WTC11 (cell line): Measurements from ENCODE around the gene GIPC3. TPM values are rescaled to one million over a fixed set of nuclear protein-coding genes. Genes with fewer than 3 reads are reported as not detected.

ENCODE experiments used
- ATAC-seq: fragments of 200-7000 bp; cut with Tn5 transposase; 2 replicates; pipeline ENCODE4 v1.10.0; 2021; ENCODE audit warnings: mild to moderate bottlenecking, moderate library complexity
- CTCF ChIA-PET: fragments of 300-600 bp; sonication (Branson Sonifier 250); formaldehyde crosslinking; loops from one replicate; lab custom pipeline; 2021; ENCODE audit warnings: antibody characterized with exemption; lab: Charles Lee
- POLR2A ChIA-PET: fragments of 350-600 bp; sonication (Branson Sonifier 250); formaldehyde crosslinking; loops from one replicate; lab custom pipeline; 2021; ENCODE audit warnings: antibody characterized with exemption; lab: Charles Lee
- DNase-seq: peaks from one replicate; pipeline ENCODE4 v3.0.0; 2021; ENCODE audit warnings: low spot score
- H3K27ac Mint-ChIP-seq: 2 replicates; pipeline ENCODE4 v1.8.0; 2021; ENCODE audit warnings: mixed read lengths
- H3K27me3 Mint-ChIP-seq: 2 replicates; pipeline ENCODE4 v1.8.0; 2021; ENCODE audit warnings: low read depth, mild to moderate bottlenecking, moderate library complexity, mixed read lengths
- H3K36me3 Mint-ChIP-seq: 2 replicates; pipeline ENCODE4 v1.8.0; 2021; ENCODE audit warnings: mixed read lengths
- H3K4me1 Mint-ChIP-seq: 2 replicates; pipeline ENCODE4 v1.8.0; 2022; ENCODE audit warnings: mixed read lengths
- H3K4me3 Mint-ChIP-seq: 2 replicates; pipeline ENCODE4 v1.8.0; 2021; ENCODE audit warnings: mild to moderate bottlenecking, moderate library complexity, mixed read lengths
- H3K9me3 Mint-ChIP-seq: 2 replicates; pipeline ENCODE4 v1.8.0; 2021; ENCODE audit warnings: mixed read lengths
- CREB1 ChIP-seq: sonication (generic); formaldehyde crosslinking; IDR thresholded peaks from 2 replicates; pipeline ENCODE4 v1.8.0; 2023; ENCODE audit warnings: mild to moderate bottlenecking, missing genetic modification reagents
- EMX1 ChIP-seq: fragments of 250-450 bp; sonication (Bioruptor Pico); IDR thresholded peaks from 2 replicates; pipeline ENCODE4 v1.8.0; 2021; ENCODE audit warnings: mild to moderate bottlenecking
- ESRRA ChIP-seq: sonication (generic); formaldehyde crosslinking; IDR thresholded peaks from 2 replicates; pipeline ENCODE4 v1.8.1; 2022; ENCODE audit warnings: mild to moderate bottlenecking, missing genetic modification reagents, borderline replicate concordance
- GTF2I ChIP-seq: fragments of 250-450 bp; sonication (Bioruptor Pico); conservative IDR thresholded peaks from 2 replicates; pipeline ENCODE4 v1.4.0; 2021; ENCODE audit warnings: mild to moderate bottlenecking
- MYBL2 ChIP-seq: sonication (generic); formaldehyde crosslinking; IDR thresholded peaks from 2 replicates; pipeline ENCODE4 v1.8.1; 2023; ENCODE audit warnings: mild to moderate bottlenecking, moderate library complexity, missing genetic modification reagents
- NR2C2 ChIP-seq: sonication (generic); formaldehyde crosslinking; IDR thresholded peaks from 2 replicates; pipeline ENCODE4 v1.8.0; 2022; ENCODE audit warnings: mild to moderate bottlenecking, missing genetic modification reagents
- SP1 ChIP-seq: sonication (generic); formaldehyde crosslinking; conservative IDR thresholded peaks from 2 replicates; pipeline ENCODE4 v1.8.1; 2022; ENCODE audit warnings: missing genetic modification reagents
- ZNF219 ChIP-seq: sonication (generic); formaldehyde crosslinking; IDR thresholded peaks from 2 replicates; pipeline ENCODE4 v1.8.0; 2023; ENCODE audit warnings: missing genetic modification reagents, mild to moderate bottlenecking, borderline replicate concordance
- ZNF423 ChIP-seq: fragments of 250-450 bp; sonication (Bioruptor Pico); IDR thresholded peaks from 2 replicates; pipeline ENCODE4 v2.1.2; 2022; ENCODE audit warnings: mild to moderate bottlenecking, moderate library complexity
- total RNA-seq: library from RNA; stranded (reverse); gene quantifications from 3 replicates; pipeline ENCODE4 v1.2.3, GENCODE V29; 2021
- TF ChIP-seq, protein P1 (sequence below): fragments of 250-450 bp; sonication (Bioruptor Pico); IDR thresholded peaks from 2 replicates; pipeline ENCODE4 v1.9.0; 2021; ENCODE audit warnings: moderate library complexity, mild to moderate bottlenecking, inconsistent platforms, borderline replicate concordance
- TF ChIP-seq, protein P2 (sequence below): sonication (generic); formaldehyde crosslinking; IDR thresholded peaks from 2 replicates; pipeline ENCODE4 v1.8.0; 2023; ENCODE audit warnings: missing genetic modification reagents
- TF ChIP-seq, protein P3 (sequence below): sonication (generic); formaldehyde crosslinking; IDR thresholded peaks from 2 replicates; pipeline ENCODE4 v1.8.1; 2023; ENCODE audit warnings: mild to moderate bottlenecking, missing genetic modification reagents, moderate library complexity
- TF ChIP-seq, protein P4 (sequence below): fragments of 250-450 bp; sonication (Bioruptor Pico); IDR thresholded peaks from 2 replicates; pipeline ENCODE4 v2.1.2; 2022; ENCODE audit warnings: mild to moderate bottlenecking, moderate library complexity
- TF ChIP-seq, protein P5 (sequence below): sonication (generic); formaldehyde crosslinking; IDR thresholded peaks from 2 replicates; pipeline ENCODE4 v1.8.1; 2022; ENCODE audit warnings: mild to moderate bottlenecking, missing genetic modification reagents, moderate library complexity, borderline replicate concordance
- TF ChIP-seq, protein P6 (sequence below): fragments of 250-450 bp; sonication (Bioruptor Pico); IDR thresholded peaks from 2 replicates; pipeline ENCODE4 v1.9.0; 2021; ENCODE audit warnings: mild to moderate bottlenecking
- TF ChIP-seq, protein P7 (sequence below): sonication (generic); formaldehyde crosslinking; IDR thresholded peaks from 2 replicates; pipeline ENCODE4 v1.8.0; 2022; ENCODE audit warnings: mild to moderate bottlenecking, missing genetic modification reagents
- TF ChIP-seq, protein P8 (sequence below): sonication (generic); formaldehyde crosslinking; IDR thresholded peaks from 2 replicates; pipeline ENCODE4 v1.8.0; 2022; ENCODE audit warnings: missing genetic modification reagents
- TF ChIP-seq, protein P9 (sequence below): sonication (generic); formaldehyde crosslinking; IDR thresholded peaks from 2 replicates; pipeline ENCODE4 v1.8.1; 2023; ENCODE audit warnings: mild to moderate bottlenecking, missing genetic modification reagents, moderate library complexity

GIPC3 gene
- total RNA-seq, 1 experiment from 2014 or later, result 1.0 TPM

DNA sequence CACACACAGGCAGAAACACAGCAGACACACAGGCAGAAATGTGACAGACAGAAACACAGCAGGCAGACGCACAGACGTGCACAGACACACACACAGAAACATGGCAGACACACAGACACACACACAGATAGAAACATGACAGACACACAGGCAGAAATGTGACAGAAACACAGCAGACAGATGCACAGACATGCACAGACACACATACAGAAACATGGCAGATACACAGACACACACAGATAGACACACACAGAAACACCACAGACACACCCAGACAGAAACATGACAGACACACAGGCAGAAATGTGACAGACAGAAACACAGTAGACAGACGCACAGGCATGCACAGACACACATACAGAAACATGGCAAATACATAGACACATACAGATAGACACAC lies 20.1 kb downstream of the GIPC3 start (continued):
- TF ChIP-seq SP1 (CRISPR knock-in tag), result no peak
- TF ChIP-seq, protein P1, sequence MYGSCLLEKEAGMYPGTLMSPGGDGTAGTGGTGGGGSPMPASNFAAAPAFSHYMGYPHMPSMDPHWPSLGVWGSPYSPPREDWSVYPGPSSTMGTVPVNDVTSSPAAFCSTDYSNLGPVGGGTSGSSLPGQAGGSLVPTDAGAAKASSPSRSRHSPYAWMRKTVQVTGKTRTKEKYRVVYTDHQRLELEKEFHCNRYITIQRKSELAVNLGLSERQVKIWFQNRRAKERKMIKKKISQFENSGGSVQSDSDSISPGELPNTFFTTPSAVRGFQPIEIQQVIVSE, result no peak

DNA sequence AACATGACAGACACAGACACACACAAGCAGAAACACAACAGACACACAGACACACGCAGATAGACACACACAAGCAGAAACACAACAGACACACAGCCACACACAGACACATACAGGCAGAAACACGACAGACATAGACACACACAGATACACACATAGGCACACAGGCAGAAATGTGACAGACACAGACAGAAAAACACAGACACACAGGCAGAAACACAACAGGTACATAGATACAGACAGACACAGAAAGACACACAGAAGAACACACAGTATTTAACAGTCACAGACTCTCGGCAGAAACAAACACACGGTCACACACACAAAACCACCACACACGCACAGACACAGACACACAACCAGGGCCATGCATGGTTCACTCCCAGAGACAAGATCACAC lies 20.5 kb downstream of the GIPC3 start:
- no peak overlapping the region for H3K4me3 Mint-ChIP-seq
- no peak overlapping the region for H3K27ac Mint-ChIP-seq
- no peaks in the 10 kb centered on the region for H3K27me3 Mint-ChIP-seq
- ChIA-PET CTCF (interaction anchor here (0.7 kb wide), 1 partner anchor 15 kb away, joined by 7 read pairs; no protein-coding TSS in a partner anchor), POLR2A (no interaction called here)
- TF ChIP-seq, protein P2, sequence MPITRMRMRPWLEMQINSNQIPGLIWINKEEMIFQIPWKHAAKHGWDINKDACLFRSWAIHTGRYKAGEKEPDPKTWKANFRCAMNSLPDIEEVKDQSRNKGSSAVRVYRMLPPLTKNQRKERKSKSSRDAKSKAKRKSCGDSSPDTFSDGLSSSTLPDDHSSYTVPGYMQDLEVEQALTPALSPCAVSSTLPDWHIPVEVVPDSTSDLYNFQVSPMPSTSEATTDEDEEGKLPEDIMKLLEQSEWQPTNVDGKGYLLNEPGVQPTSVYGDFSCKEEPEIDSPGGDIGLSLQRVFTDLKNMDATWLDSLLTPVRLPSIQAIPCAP (CRISPR knock-in tag), result no peak
- TF ChIP-seq ZNF219, result no peak
- TF ChIP-seq, protein P3, sequence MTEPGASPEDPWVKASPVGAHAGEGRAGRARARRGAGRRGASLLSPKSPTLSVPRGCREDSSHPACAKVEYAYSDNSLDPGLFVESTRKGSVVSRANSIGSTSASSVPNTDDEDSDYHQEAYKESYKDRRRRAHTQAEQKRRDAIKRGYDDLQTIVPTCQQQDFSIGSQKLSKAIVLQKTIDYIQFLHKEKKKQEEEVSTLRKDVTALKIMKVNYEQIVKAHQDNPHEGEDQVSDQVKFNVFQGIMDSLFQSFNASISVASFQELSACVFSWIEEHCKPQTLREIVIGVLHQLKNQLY (CRISPR knock-in tag), result no peak
- TF ChIP-seq, protein P4, sequence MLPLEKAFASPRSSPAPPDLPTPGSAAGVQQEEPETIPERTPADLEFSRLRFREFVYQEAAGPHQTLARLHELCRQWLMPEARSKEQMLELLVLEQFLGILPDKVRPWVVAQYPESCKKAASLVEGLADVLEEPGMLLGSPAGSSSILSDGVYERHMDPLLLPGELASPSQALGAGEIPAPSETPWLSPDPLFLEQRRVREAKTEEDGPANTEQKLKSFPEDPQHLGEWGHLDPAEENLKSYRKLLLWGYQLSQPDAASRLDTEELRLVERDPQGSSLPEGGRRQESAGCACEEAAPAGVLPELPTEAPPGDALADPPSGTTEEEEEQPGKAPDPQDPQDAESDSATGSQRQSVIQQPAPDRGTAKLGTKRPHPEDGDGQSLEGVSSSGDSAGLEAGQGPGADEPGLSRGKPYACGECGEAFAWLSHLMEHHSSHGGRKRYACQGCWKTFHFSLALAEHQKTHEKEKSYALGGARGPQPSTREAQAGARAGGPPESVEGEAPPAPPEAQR, result no peak
- TF ChIP-seq, protein P5, sequence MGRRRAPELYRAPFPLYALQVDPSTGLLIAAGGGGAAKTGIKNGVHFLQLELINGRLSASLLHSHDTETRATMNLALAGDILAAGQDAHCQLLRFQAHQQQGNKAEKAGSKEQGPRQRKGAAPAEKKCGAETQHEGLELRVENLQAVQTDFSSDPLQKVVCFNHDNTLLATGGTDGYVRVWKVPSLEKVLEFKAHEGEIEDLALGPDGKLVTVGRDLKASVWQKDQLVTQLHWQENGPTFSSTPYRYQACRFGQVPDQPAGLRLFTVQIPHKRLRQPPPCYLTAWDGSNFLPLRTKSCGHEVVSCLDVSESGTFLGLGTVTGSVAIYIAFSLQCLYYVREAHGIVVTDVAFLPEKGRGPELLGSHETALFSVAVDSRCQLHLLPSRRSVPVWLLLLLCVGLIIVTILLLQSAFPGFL (CRISPR knock-in tag), result no peak
- TF ChIP-seq, protein P6, sequence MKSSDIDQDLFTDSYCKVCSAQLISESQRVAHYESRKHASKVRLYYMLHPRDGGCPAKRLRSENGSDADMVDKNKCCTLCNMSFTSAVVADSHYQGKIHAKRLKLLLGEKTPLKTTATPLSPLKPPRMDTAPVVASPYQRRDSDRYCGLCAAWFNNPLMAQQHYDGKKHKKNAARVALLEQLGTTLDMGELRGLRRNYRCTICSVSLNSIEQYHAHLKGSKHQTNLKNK (CRISPR knock-in tag), result no peak
- no peak for TF ChIP-seq ESRRA (CRISPR knock-in tag)
- no peak for TF ChIP-seq ZNF423 (CRISPR knock-in tag)
- TF ChIP-seq, protein P7, sequence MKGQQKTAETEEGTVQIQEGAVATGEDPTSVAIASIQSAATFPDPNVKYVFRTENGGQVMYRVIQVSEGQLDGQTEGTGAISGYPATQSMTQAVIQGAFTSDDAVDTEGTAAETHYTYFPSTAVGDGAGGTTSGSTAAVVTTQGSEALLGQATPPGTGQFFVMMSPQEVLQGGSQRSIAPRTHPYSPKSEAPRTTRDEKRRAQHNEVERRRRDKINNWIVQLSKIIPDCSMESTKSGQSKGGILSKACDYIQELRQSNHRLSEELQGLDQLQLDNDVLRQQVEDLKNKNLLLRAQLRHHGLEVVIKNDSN (CRISPR knock-in tag), result no peak
- TF ChIP-seq, protein P8, sequence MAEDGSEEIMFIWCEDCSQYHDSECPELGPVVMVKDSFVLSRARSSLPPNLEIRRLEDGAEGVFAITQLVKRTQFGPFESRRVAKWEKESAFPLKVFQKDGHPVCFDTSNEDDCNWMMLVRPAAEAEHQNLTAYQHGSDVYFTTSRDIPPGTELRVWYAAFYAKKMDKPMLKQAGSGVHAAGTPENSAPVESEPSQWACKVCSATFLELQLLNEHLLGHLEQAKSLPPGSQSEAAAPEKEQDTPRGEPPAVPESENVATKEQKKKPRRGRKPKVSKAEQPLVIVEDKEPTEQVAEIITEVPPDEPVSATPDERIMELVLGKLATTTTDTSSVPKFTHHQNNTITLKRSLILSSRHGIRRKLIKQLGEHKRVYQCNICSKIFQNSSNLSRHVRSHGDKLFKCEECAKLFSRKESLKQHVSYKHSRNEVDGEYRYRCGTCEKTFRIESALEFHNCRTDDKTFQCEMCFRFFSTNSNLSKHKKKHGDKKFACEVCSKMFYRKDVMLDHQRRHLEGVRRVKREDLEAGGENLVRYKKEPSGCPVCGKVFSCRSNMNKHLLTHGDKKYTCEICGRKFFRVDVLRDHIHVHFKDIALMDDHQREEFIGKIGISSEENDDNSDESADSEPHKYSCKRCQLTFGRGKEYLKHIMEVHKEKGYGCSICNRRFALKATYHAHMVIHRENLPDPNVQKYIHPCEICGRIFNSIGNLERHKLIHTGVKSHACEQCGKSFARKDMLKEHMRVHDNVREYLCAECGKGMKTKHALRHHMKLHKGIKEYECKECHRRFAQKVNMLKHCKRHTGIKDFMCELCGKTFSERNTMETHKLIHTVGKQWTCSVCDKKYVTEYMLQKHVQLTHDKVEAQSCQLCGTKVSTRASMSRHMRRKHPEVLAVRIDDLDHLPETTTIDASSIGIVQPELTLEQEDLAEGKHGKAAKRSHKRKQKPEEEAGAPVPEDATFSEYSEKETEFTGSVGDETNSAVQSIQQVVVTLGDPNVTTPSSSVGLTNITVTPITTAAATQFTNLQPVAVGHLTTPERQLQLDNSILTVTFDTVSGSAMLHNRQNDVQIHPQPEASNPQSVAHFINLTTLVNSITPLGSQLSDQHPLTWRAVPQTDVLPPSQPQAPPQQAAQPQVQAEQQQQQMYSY (CRISPR knock-in tag), result no peak
- peaks cover 11% of the 10 kb centered on the region for H3K4me1 Mint-ChIP-seq
- DNase-seq, result no peak
- H3K36me3 Mint-ChIP-seq, result no peaks in the 10 kb centered on the region; the same call in 1 of the 2 replicates
- H3K9me3 Mint-ChIP-seq, result no peaks in the 10 kb centered on the region
- no peak for ATAC-seq

DNA sequence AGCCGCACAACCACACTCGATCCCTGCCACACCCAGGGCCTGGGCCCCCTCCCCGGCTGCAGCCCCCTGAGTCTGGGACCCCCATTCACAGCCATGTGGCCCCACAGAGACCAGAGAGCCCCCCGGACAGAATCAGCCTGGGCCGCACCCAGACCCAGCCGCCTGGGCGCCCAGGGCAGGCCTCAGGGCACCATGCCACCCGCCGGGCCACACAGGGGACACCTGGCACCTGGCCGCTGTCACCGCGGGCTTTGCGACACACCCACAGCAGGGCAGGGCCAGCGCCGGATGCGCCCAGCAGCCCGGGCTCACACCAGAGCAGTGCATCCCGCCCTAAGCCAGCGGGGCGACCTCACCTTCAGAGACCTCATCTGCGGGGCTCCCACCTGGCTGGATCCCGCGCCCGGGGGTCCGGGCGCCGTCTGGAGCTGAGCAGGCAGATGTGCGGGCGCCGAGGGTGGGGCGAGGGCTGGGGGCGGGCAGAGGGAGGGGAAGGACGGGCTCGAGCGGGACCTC lies 21.0 kb downstream of the GIPC3 start:
- POLR2A ChIA-PET, result no interaction called here
- no peaks in the 10 kb centered on the region for H3K27me3 Mint-ChIP-seq
- no peaks in the 10 kb centered on the region for H3K9me3 Mint-ChIP-seq
- CTCF ChIA-PET, result interaction anchor here (0.7 kb wide), 1 partner anchor 15 kb away, joined by 7 read pairs; no protein-coding TSS in a partner anchor
- no peak overlapping the region for H3K27ac Mint-ChIP-seq
- ATAC-seq (peak; percentile 31), DNase-seq (peak; percentile 49)
- H3K36me3 Mint-ChIP-seq, result no peaks in the 10 kb centered on the region; the same call in 1 of the 2 replicates
- peaks cover 11% of the 10 kb centered on the region for H3K4me1 Mint-ChIP-seq
- peak overlapping the region; percentile 50 for H3K4me3 Mint-ChIP-seq
- no peak for TF ChIP-seq MYBL2 (CRISPR knock-in tag)
- no peak for TF ChIP-seq EMX1
- TF ChIP-seq GTF2I (CRISPR knock-in tag), result no peak
- no peak for TF ChIP-seq CREB1 (CRISPR knock-in tag)
- no peak for TF ChIP-seq NR2C2 (CRISPR knock-in tag)
- TF ChIP-seq, protein P9, sequence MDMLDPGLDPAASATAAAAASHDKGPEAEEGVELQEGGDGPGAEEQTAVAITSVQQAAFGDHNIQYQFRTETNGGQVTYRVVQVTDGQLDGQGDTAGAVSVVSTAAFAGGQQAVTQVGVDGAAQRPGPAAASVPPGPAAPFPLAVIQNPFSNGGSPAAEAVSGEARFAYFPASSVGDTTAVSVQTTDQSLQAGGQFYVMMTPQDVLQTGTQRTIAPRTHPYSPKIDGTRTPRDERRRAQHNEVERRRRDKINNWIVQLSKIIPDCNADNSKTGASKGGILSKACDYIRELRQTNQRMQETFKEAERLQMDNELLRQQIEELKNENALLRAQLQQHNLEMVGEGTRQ (CRISPR knock-in tag), result no peak
